HG02571 (cell line): ENCODE data around the gene RNF208.

Experiments
- ATAC-seq: cut with Tn5 transposase; IDR thresholded peaks from one replicate; pipeline ENCODE4 v1.9.1; 2021; ENCODE audit warnings: mild to moderate bottlenecking, moderate library complexity; ENCODE audit not compliant: unreplicated experiment

Gene RNF208

DNA sequence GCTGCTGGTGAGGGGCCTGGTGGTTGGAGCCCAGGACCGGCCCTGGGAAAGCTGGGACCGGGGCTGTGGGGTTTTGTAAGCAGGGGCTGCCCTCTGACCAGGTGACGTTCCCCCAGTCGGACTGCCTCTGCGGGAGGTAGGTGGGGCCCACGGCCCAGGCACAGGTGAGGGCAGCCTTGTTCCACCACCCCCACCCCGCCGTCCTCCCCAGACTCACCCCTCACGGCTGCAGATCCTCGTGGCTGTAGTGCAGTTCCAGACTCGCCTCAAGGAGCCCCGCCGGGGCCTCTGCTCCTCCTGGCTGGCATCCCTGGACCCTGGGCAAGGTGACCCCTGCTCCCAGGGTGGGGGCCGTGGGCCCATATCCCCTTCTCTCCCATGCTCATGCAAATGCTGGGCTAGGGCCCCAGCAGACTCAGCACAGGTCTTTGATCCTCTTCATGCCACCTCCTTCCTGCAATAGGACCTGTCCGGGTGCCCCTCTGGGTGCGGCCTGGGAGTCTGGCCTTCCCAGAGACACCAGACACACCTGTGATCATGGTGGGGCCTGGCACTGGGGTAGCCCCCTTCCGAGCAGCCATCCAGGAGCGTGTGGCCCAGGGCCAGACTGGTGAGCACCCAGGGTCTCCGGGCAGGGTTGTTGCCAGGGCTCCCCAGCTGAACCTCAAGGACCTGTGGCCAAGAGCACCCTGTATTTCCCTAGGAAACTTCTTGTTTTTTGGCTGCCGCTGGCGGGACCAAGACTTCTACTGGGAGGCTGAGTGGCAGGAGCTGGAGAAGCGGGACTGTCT lies 6.6 kb downstream of the RNF208 start:
- no peak for ATAC-seq

DNA sequence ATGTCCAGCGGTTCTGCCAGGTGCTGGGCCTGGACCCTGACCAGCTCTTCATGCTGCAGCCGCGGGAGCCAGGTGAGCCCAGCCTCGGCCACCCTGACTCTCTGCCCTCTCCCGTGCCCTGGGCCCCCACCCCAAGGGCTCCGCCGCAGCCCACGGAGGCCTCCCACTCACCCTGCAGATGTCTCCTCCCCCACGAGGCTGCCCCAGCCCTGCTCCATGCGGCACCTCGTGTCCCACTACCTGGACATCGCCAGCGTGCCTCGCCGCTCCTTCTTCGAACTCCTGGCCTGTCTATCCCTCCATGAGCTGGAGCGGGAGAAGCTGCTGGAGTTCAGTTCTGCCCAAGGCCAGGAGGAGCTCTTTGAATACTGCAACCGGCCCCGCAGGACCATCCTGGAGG lies 7.4 kb downstream of the RNF208 start:
- no peak for ATAC-seq

DNA sequence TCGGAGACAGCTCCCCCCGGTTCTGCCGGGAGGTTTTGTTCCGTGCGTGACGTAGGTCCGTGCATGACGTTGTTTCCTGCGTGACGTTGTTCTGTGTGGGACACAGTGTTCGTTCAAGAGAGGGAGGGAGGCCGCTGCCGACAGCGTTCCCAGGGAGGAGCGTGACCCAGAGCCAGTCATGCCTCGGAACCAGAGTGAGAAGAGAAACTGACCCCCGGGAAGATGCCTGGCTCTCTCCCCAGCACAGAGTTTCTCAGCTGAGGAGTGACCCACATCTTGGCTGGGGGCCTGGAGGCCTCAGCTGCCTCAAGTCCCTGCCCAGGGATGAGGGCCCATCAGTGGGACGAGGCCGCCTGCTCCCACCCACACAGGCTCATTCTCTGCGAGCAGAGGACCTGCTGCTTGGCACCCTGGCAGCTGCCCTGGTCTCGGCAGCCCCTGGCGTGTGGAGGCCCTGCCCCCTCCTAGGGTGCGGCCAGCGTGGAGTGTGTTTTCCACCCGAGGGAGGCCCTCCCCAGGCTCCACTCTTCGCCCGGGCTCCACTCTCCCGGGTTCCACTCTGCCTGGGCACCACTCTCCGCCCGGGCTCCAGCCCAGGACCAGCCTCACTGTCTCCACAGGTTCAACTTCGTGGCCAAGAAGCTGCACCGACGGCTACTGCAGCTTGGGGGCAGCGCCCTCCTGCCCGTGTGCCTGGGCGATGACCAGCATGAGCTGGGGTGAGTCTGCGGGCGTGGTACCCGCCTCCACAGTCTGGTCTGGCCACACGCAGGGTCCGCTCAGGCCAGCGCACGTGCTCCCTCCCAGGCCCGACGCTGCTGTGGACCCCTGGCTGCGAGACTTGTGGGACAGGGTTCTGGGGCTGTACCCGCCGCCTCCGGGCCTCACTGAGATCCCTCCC lies 8.6 kb downstream of the RNF208 start:
- no peak for ATAC-seq

DNA sequence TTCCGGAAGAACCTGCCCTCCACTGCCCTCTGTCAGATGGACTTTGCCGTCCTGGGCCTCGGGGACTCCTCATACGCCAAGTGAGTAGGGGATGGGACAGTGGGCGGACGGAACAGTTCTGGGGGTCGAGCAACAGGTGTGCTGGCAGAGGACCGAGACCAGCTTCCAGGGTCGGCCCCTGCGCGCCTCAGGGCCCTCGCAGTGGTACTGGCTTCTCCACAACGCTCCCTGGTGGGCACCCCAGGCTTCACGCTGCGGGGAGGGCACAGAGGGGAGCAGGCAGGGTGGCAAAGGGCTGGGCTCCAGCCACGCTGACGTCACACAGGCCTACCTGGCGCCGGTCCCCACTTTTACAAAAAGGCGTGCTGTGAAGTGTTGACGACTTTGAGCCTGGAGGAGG lies 9.5 kb downstream of the RNF208 start:
- ATAC-seq = no peak

DNA sequence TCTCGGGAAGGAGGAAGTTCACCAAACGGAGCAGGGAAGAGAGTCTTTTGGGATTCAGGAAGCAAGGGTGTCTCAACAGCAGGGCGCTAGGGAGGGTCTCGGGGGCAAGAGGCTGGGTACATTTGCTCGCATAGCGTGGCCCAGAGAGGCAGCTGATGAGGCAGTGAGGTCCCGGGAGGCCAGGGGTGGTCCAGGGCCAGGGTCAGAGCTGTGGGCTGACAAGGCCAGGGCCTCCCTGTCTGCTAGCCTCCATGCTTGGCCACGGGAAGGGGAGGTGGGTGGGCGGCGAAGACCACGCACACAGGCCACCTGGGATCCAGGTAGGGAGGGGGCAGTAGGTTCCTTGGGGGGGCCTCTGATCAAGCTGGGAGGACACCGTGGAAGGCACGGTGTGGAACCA lies 10.5 kb downstream of the RNF208 start:
- ATAC-seq = no peak

DNA sequence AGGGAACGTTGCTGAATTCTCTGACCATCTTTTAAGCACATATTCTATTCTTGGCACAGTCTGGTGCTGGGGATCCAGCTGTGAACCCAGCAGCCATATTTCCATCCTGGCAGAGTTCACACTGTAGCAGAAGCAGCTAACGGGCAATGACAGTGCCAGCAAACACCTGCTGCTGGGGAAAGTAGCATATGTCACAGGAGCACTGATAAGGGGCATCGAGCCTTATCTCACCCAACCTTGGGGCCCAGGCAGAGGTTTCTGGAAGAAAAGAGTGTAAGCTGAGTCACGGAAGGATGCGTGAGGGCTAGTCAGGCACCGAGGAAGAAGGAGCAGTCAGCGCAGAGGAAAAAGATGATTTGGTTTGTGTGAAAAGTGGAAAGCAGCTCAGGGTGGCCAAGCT lies 15.4 kb downstream of the RNF208 start:
- ATAC-seq = no peak

DNA sequence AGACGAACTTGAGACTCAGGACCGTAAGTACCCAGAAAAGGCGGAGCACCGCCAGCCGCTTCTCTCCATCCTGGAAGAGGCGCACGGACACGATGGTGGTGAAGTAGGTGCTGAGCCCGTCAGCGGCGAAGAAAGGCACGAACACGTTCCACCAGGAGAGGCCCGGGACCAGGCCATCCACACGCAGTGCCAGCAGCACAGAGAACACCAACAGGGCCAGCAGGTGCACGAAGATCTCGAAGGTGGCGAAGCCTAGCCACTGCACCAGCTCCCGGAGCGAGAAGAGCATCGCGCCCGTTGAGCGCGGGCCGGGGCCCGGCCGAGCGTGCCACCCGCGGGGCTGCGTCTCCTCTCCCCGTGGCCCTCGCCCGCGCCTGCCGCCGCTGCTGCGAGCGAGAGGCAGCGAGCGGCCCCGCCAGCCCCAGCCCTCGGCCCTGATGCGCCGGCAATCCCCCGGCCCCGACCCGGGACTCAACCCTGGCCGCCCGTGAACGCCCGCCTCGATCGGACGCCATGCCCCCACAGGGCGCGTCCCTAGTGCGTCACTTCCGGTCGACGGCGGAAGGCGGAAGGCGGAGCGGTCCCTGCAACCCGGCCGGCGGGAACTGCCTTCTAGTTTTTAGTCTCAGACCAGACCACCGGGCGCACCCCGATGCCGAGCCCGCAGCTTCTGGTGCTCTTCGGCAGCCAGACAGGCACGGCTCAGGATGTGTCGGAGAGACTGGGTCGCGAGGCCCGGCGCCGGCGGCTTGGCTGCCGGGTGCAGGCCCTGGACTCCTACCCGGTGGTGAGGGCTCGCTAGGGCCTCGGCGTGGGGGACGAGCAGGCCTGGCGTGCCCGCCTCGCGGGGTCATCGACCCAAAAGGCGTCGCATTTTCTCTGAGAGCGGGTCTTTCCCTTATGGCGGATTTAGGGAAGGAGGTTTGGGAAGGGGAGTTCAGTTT lies 16.6 kb downstream of the RNF208 start, which contains the start of the genes NDOR1 and TMEM203:
Gene NDOR1, plus strand, starts transcription at position 575 of the 944 bp plus-strand sequence. Its CDS starts 78 bp downstream, at position 653.
Gene TMEM203, minus strand, starts transcription at position 523 of the 944 bp plus-strand sequence. Its CDS starts 234 bp downstream, at position 289.
- peak; percentile 41 for ATAC-seq

DNA sequence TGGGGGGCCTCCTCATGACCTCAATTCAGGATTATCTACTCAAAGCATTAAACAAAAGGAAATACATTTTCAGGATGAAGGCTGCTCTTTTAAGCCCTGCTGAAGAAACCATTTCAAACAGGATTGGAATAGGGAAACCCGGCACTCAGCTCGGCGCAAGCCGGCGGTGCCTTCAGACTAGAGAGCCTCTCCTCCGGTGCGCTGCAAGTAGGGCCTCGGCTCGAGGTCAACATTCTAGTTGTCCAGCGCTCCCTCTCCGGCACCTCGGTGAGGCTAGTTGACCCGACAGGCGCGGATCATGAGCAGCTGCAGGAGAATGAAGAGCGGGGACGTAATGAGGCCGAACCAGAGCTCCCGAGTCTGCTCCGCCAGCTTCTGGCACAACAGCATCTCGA lies 17.3 kb downstream of the RNF208 start:
- no peak for ATAC-seq

DNA sequence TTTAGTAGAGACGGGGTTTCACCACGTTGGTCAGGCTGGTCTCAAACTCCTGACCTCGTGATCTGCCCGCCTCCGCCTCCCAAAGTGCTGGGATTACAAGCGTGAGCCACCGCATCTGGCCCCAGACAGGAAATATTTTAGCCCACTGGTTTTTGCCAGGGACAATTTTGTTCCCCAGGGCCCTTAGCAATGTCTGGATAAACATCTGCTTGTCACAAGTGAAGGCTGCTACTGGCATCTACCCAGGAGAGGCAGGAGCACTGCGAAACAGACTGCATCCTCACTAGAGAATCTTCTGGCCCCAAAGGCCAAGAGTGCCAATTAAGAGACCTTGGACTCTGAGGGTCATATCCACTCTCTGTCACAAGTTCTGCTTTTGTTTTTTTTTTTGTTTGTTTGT lies 19.1 kb downstream of the RNF208 start:
- ATAC-seq = no peak

DNA sequence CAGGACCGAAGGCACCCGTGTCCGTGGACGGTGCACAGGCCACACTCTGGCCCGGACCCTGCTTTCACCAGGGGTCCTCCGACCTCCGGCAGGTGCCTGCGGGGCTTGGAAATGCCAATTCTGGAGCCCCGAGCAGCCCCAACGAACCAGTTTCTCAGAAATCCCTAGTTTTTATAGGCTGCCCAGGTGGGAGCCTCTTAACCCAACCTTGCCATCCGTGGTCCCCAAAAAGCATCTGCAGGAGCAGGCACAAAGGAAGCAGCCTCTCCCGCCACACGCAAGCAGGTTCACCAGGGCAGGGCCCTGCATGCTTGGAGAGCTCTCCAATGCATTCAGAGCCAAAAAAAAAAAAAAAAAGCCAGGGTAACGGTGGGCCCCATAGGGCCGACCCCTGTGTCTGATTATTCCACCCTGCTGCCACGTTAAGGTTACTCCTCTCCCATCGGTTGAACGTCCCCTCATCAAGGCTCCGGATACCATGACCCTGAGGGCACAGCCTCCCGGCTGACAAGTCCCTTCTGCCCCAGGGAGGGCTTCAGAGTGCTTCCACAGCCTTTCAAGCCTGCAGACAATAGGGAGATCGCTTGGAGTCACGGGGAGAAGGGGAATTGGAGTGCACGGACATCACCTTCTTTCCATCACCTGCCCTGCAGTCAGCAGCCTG lies 20.7 kb downstream of the RNF208 start:
- ATAC-seq = no peak

DNA sequence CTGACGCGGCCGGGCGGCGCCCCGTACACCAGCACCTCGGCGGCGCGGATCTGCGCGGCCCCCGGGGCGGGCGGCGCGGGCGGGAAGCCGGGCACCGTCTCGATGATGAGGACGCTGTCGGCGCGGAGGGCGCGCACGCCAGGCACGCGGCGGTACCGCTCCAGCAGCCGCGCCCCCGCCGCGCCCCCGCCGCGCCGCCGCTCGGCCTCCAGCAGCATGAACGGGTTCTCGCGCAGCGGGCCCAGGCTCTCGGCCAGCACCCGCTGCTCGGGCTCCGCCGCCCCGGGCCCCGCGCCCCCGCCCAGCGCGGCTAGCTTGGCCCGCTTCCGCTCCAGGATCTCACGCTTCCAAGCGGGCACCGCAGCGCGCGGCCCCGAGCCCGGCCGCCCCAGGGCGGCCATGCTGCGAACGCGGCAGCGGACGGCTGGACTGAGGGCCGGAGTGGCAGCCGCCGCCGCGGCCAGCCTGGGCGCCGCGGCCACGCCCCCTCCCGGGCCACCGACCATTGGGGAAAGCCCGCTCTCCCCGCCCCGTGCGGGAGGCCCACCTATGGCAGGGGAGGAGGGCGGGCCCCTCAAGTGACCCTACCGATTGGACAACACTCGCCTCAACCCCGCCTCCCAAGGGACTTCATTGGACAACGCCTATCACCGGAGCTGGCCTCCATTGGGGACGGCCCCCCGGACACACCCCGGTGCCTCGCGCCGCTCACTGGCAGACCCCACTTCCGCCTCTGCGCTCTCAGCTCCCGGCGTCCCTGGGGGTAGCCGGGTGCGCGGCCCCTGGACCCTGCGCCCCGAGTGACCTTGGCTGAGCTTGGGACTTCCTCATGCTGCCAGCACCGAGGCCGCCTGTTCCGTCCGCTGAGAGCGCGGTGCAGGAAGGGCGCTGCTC lies 21.5 kb downstream of the RNF208 start, which contains the start of gene TPRN:
Gene TPRN, minus strand, starts transcription at position 431 of the 894 bp plus-strand sequence. Its CDS starts 30 bp downstream, at position 401.
- peak; percentile 83 for ATAC-seq

DNA sequence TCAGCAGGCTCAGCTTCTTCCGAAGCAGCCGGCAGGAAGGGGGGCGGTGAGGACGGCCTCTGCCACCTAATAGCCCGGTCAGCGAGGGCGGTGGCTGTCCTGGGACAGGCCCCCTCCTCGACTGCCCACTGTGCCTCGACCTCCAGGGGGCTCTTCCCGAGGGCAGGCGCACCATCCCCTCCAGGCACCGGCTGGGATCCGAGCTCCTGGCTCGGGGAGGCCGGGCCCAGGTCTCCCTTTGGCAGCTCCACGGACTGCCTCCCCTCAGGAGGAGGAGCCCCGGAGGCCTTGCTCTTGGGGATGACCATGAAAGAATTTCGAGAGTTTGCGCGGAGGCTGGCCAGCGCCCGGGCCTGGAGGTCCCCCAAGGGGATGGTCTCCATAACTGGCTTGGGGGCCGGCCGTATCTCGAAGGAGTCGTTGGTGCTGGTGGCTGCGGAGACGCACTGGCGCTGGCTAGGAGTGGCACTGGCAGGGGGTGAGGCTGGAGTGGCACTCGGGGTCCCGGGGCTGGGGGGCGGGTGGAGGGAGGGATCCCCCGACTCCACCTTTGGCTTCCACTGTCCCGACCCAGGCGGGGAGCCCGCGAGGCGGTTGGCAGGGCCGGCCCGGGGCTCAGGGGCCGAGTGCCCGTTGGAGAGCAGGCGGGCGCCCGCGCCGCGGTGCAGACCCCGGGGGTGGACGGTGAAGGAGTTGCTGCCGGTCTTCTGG lies 22.5 kb downstream of the RNF208 start:
- ATAC-seq = no peak

DNA sequence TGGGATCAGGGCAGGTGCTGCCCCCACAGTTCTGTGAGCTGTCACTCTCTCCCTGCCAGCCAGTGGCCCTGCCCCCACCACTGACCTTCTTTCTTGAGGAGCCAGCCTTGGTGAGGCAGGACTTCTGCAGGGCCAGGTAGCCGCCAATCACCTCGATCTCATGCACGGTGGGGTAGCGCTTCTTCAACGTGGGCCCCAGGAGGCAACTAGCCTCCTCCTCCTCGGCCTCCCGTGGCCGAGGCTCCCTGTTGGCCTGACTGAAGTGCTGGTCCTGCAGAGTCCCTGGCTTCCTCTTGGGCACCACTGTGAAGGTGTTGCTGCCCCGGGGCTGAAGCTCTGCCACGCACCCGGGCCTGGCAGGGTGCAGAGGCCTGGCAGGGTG lies 23.1 kb downstream of the RNF208 start:
- no peak for ATAC-seq

DNA sequence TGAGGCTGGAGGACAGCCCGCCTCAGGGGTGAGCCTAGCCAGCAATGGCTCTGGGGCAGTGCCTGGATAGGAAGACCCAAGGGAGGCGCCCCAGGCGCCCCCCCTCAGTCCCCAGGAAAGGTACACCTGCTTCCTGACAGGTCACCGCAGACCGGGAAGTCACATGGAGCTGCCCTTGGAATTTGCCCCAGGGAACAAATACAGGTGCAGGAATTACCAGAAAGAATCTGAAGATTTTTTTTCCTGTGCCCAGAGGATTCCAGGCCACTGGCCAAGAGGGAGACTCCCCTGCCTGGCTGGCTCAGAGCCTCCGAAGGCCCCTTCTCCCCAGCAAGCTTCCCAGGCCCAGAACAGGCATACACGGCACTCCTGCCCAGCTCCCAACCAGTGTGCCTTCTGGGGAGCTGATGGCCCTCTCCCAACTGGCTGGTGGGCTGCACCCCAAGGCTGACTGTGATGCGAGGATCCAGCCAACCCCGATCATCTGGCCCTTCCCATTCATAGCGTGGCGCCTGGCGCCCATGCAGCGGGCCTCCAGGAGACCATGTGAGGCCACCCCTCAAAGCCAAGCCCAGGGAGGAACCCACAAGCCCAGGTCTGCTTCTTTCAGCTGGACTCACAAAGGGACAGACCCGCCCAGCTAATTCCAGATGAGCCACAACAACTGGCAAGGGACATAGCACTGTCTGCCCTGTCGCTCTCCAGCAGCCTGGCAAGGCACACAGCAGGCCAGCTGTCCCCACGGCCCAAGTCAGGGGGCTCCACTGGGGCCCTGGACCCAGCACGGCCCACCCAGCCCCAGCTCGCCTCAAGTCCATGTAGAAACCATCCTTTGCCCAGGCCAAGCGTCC lies 23.8 kb downstream of the RNF208 start:
- no peak for ATAC-seq

DNA sequence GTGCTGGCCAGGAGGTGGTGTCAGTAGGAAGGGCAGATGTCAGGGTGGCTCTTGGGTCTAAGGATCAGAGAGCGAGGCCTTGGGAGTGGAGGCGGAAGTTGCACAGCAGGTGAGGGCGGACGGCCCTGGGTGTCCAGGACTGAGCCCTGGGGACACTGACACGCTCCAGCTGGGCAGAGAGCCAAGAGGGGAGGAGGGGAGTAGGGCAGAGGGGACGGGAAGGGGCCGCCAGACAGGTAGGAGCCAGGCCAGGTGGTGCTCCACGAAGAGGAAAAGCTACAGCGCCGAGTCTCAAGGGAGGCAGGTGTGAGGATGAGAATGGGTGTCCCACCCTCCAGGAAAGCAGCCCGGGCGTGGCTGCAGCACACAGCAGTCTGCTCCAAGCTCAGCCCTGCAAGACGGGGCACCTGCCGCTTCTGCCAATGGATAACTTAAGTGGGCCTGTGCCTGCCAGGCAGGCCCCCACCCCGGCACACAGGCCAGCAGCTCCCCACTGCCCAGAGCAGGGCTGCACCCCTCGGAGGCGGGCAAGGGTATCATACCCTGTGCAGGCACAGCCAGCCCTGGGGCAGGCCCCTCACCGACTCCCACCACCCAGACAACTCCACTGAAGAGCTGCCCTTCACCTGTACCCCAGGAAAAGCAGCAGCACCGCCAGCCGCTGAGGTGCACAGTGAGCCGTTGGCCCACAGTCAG lies 26.4 kb downstream of the RNF208 start:
- ATAC-seq = no peak

DNA sequence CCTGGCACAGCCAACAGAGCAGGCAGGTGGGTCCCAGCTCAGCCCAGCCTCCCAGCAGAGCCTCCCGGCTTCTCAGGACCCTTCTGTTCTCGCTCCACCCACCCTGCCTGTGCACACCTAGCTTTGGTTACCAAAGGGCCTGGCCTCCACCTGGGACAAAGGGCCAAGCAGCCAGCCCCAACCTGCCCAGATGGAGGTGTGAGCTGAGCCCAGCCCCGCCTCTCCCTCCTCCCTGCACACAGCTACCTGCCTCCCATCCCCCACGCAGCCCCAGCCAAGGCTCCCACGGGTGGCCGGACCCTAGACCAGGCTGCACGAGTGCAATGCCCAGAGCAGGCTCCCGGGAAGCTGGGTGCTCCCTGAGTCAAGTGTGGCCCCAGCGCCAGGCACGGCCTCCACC lies 27.1 kb downstream of the RNF208 start:
- no peak for ATAC-seq

DNA sequence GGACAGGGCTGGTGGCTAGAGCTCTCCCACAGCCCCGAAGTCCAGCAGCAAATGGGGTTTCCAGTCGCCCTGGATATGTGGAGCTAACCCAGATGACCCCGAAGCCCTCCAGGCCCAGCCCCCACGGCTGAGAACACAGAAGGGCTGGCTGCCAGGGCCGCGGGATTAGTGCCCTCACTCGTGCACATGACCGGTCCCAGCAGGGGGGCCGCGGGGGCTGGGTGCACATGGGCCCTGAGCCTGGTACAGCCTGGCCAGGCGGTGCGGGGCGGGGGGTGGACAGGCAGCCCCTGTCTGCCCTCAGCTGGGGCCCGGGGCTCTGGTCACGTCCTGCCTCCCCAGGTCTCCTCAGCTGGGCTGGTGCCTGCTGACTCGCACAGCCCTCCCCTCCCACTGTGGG lies 27.7 kb downstream of the RNF208 start:
- ATAC-seq = no peak
